Esophagus muscularis mucosa (tissue), 4 donors: ENCODE measurements around the gene MBOAT7. TPM values are rescaled to one million over a fixed set of nuclear protein-coding genes. Genes with fewer than 3 reads are reported as not detected.

Experiments used
- DNase-seq: peaks from one replicate; pipeline ENCODE4 v3.0.0-alpha.2; 2017; ENCODE audit errors: extremely low spot score
- H3K27ac ChIP-seq, 4 donors: fragments of 200-600 bp; sonication (generic); replicated peaks in 1 of 4; 1 replicate in 3 of 4; 2 replicates in 1 of 4; pipeline ENCODE4 v1.5.1; 2016 to 2019; ENCODE audit warnings: mild to moderate bottlenecking in 1 of 4
- H3K27me3 ChIP-seq, 4 donors: fragments of 200-600 bp; sonication (generic); one replicate each; pipeline versions ENCODE4 v1.5.1 to v1.6.0; 2016 to 2019
- H3K36me3 ChIP-seq, 4 donors: fragments of 200-600 bp; sonication (generic); one replicate each; pipeline ENCODE4 v1.5.1; 2016 to 2019
- H3K4me1 ChIP-seq, 4 donors: fragments of 200-600 bp; sonication (generic); one replicate each; pipeline ENCODE4 v1.5.1; 2016 to 2019
- H3K4me3 ChIP-seq, 4 donors: fragments of 200-600 bp; sonication (generic); 1 replicate in 2 of 4; 2 replicates in 2 of 4; pipeline ENCODE4 v1.5.1; 2016 to 2019; ENCODE audit warnings: mild to moderate bottlenecking in 4 of 4, moderate library complexity in 1 of 4
- H3K9me3 ChIP-seq, 4 donors: fragments of 200-600 bp; sonication (generic); 1 replicate in 3 of 4; 2 replicates in 1 of 4; pipeline ENCODE4 v1.5.1; 2016 to 2019
- CTCF ChIP-seq, 3 experiments: fragments of 200-600 bp in 2 of 3; fragments of 450-650 bp in 1 of 3; sonication (generic) in 2 of 3; IDR thresholded peaks; one replicate each; pipeline ENCODE4 v1.5.1; 2017 to 2019; ENCODE audit warnings: antibody characterized with exemption in 3 of 3, mild to moderate bottlenecking in 2 of 3, moderate library complexity in 1 of 3
- EP300 ChIP-seq: sonication (generic); formaldehyde crosslinking; IDR thresholded peaks from one replicate; pipeline ENCODE4 v1.6.1; 2017; ENCODE audit warnings: antibody characterized with exemption
- POLR2A ChIP-seq: fragments of 450-650 bp; IDR thresholded peaks from one replicate; pipeline ENCODE4 v1.6.1; 2017; ENCODE audit warnings: antibody characterized with exemption, moderate library complexity, mild to moderate bottlenecking, low read depth
- POLR2AphosphoS5 ChIP-seq, 2 donors: sonication (generic); formaldehyde crosslinking; IDR thresholded peaks; one replicate each; pipeline ENCODE4 v1.6.1; 2017; ENCODE audit warnings: antibody characterized with exemption in 2 of 2
- WGBS: methylation state at CpG from one replicate; pipeline ENCODE4 v1.1.5; 2018; 5-methylcytosine and 5-hydroxymethylcytosine counted together
- intact Hi-C: fragments of 100-400 bp; cut with DNase I; formaldehyde crosslinking; loops from one replicate; pipeline ENCODE4 v1.15.1; 2023
- total RNA-seq, 4 donors: library from RNA; depleted of rRNA; stranded (reverse); fragments of >200 nt; gene quantifications; one replicate each; pipeline versions ENCODE4 v1.1.0 to v1.2.1, GENCODE V29; 2016

MBOAT7 gene
- total RNA-seq, 4 donors from 2014 or later, result 40.3 to 83.2 (median 59.4) TPM

GRCh38 chr19:54191811-54192453, 2.6 kb upstream of the MBOAT7 start:
- no peak for DNase-seq
- H3K4me1 ChIP-seq, result peaks cover 24 to 35% (median 34%) of the 10 kb centered on the region in 4 donors
- H3K36me3 ChIP-seq, result peaks cover 12 to 41% (median 22%) of the 10 kb centered on the region in 4 donors
- no peak for TF ChIP-seq CTCF (IDR thresholded peaks at IDR 0.05)
- peak overlapping the region; percentile 97 to 99 (median 98) for H3K27ac ChIP-seq
- H3K4me3 ChIP-seq, result peak overlapping the region; percentile 76 to 93 (median 90)
- WGBS, result 61% methylated on average over 18 of the region's 19 CpGs
- no peaks in the 10 kb centered on the region for H3K27me3 ChIP-seq
- no peaks in the 10 kb centered on the region for H3K9me3 ChIP-seq
- intact Hi-C loops, result no loop called here

GRCh38 chr19:54191011-54191810, 1.8 kb upstream of the MBOAT7 start, which contains the start of gene TSEN34:
TSEN34 (plus strand) TSS chr19:54191308; CDS start chr19:54191365, 57 bp downstream.
- Histone ChIP-seq H3K9me3 (no peaks in the 10 kb centered on the region), H3K27ac (peak within 1 kb of the TSS; percentile 97 to 99 (median 98)), H3K4me3 (peak within 1 kb of the TSS; percentile 76 to 93 (median 90)), H3K27me3 (no peaks in the 10 kb centered on the region), H3K4me1 (peaks cover 24 to 35% (median 34%) of the 10 kb centered on the region in 4 donors), H3K36me3 (peaks cover 12 to 42% (median 26%) of the 10 kb centered on the region in 4 donors)
- DNase-seq, result no peak
- intact Hi-C loops, result no loop called here
- TF ChIP-seq POLR2AphosphoS5 (IDR thresholded peaks at IDR 0.05), result peak; percentile 26 to 79
- no peak for TF ChIP-seq CTCF (IDR thresholded peaks at IDR 0.05)
- under 1% methylated on average over 41 of the region's 77 CpGs for WGBS

- Histone ChIP-seq H3K4me1 (peaks cover 24 to 35% (median 34%) of the 10 kb centered on the region in 4 donors), H3K27ac (peak overlapping the region; percentile 97 to 99 (median 98)), H3K9me3 (no peaks in the 10 kb centered on the region), H3K27me3 (no peaks in the 10 kb centered on the region), H3K4me3 (peak overlapping the region; percentile 76 to 93 (median 90)), H3K36me3 (peaks cover 12 to 48% (median 28%) of the 10 kb centered on the region in 4 donors)
- WGBS, result 2% methylated on average over 33 of the region's 56 CpGs
- intact Hi-C loops, result no loop called here
- DNase-seq, result peak; percentile 100
- TF ChIP-seq CTCF (IDR thresholded peaks at IDR 0.05), result no peak
- TF ChIP-seq POLR2A, result no peak
- no peak for TF ChIP-seq EP300
- peak in 1 of 2 donors; percentile 70 for TF ChIP-seq POLR2AphosphoS5 (IDR thresholded peaks at IDR 0.05)
Observed at GRCh38 chr19:54190503-54191010, 1.2 kb upstream of the MBOAT7 start.

- TF ChIP-seq POLR2AphosphoS5 (IDR thresholded peaks at IDR 0.05), result peak; percentile 85 to 93
- TF ChIP-seq POLR2A, result peak; percentile 60
- no peak for TF ChIP-seq CTCF (IDR thresholded peaks at IDR 0.05)
- intact Hi-C loops, result no loop called here
- Histone ChIP-seq H3K27me3 (no peaks in the 10 kb centered on the region), H3K27ac (peak overlapping the region; percentile 97 to 99 (median 98)), H3K4me1 (peaks cover 24 to 35% (median 34%) of the 10 kb centered on the region in 4 donors), H3K36me3 (peaks cover 12 to 41% (median 27%) of the 10 kb centered on the region in 4 donors), H3K9me3 (no peaks in the 10 kb centered on the region), H3K4me3 (peak overlapping the region; percentile 76 to 93 (median 90))
- peak; percentile 100 for DNase-seq
- 1% methylated on average over 22 of the region's 65 CpGs for WGBS
Observed at GRCh38 chr19:54189735-54190502, 539 bp upstream of the MBOAT7 start.
